Stimulated activated CD4-positive, alpha-beta T cell treated with anti-CD3 and anti-CD28 coated beads, Interleukin-15, amount 100 ng/mL, for 48 hours (primary cell): ENCODE results near the gene PGP.
A peak's percentile ranks its signal among the peaks of the same experiment; 100 is the strongest.
"Not testable (repeated sequence)": the region's sequence is repeated elsewhere in the genome, so short reads cannot be mapped to it uniquely, and the experiment has no call there.

Experiments
- DNase-seq, 2 donors: peaks; one replicate each; pipeline ENCODE4 v3.0.0-alpha.2; 2020; ENCODE audit warnings: low read depth in 2 of 2

The PGP gene

DNA sequence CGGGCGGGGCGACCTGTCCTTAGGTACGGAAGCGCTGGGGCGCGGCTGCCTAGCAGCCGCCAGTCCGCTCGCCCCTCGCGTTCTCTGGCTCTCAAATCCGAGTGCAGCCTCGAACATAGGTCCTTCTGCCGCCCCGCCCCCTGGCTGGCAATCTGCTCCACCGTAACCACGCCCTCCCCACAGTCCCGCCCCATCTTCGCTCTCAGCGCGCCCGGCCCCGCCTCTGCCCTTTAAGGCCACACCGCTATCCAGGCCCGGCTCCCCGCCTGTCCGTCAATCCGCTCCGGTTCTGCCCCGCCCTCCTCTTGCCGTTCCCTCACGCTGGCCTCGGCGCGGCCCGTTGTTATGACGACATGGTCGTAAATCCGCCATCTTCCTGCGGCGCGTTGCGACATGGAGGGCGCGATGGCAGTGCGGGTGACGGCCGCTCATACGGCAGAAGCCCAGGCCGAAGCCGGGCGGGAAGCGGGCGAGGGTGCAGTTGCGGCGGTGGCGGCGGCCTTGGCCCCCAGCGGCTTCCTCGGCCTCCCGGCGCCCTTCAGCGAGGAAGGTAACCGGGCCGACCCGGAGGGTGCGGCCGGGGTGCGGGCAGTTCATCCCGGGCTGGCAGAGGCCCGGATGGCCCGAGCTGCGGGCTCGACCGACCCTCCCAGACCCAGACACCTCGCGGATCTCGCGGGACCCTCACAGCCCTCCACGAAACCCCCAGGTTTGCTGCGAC lies 8.7 kb upstream of the PGP start, which contains the start of gene E4F1:
E4F1 (plus strand) TSS at position 371 of the 721 bp plus-strand sequence; CDS start at position 394, 23 bp downstream.
- peak; percentile 99 to 100 for DNase-seq

DNA sequence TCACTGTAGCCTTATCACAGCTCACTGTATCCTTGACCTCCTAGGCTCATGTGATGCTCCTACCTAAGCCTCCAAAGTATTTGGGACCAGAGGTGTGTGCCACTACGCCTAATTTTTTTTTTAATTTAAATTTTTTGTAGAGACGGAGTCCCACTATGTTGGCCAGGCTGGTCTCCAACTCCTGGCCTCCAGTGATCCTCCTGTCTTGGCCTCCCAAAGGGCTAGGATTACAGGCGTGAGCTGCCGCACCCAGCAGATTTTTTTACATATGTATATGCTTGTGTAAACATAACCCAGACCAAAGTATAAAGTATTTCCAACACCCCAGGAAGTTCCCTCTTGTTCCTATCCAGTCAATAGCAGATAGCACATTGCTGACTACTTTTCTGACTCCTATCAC lies 1.7 kb upstream of the PGP start:
- DNase-seq, result no peak

DNA sequence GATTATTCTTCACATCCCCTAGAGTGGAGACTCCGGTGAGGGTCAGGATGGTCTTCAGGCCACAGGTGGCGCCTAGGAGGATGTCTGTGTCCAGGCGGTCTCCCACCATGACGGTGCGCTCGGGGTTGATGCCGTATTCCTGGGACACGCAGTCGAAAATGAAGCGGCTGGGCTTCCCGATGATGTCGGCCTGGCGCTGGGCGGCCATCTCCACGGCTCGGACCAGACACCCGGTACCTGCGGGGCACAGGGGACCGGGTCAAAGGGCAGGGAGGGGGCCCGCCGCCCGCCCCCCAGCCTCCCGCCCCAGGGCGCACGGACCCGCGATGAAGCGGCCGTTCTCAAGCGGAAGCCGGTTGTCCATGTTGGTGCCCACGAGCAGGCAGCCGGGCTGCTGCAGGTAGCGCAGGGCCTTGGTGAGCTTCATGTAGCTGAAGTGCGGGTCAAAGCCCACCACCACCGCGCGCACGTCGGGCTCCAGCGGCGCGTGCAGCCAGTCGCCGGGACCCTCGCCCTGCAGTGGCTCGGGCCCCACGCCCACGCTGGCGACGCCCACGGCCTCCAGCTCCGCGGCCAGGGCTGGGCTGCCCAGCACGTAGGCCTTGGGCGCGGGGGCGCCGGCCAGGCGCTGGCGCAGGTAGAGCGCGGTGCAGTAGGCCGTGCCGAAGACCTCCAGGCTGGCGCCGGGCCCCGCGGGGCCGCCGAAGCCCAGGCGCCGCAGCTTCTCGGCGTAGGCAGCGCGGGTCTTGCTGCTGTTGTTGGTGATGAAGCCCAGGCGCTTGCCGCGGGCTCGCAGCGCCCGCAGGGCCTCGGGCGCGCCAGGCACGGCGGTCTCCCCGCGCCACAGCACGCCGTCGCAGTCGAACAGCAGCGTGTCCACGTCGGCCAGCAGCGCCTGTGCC lies 572 bp downstream of the PGP start:
- DNase-seq, result no peak

DNA sequence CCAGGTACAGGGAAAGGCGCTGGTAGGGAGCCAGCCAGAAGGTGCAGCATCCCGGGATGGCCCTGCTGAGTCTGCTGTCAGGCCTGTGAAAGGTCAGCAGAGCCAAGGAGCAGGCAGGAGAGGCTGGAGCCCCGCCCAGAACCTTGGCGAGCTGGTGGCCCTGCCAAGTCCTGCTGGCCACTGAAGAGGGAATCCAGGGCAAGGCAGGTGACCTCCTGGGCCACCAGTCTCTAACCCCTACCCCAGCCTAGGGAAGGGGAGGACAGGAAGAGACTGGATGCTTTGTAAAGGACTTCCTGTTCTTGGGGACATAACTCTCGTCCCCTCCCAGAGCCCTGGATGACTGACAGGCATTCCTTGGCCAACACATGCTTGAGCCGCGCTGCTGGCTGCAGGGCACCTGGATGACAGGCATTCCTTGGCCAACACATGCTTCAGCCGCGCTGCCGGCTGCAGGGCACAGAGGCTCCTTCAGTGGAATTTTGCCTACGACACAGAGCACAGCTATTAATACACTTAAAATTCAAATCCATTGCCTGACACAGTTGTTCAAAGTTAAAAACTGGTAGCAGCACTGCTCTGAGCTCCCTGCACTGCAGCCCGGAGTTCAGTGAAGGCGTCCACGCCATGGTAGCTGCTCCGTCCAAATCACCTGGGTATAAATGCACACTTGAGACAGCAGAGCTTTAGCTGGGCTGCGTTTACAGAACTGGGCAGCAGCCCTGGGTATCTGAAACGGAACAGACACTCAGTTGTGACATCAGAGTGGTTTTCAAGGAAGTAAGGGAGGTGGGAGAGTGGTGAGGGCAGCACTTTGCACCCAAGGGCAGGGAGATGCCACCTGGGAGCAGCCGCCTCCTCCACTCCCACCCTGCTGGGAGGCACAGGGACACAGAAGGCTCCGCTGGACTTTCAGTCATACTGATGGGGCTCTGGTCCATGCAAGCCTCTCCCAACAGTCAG lies 2.0 kb downstream of the PGP start:
- no peak for DNase-seq

DNA sequence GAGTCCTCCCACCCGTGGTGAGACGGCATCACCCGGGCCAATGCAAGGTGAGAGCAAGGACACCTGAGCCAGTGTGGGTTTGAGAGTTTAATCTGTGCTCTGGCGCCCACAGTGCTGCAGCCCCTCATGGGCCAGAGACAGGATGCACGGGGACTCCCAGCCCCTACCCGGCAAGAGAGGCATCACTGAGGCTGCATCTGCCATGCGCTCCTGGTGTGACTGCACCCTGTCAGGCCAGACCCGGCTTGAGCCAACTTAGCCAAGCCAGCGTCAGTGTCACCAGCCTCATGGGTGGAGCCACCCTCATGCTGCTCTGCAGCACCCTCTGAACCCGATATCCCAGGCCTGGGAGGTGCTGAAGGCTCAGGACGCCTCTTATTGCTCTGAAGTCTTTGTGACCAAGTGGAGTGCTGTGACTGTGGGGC lies 2.7 kb downstream of the PGP start:
- no peak for DNase-seq

DNA sequence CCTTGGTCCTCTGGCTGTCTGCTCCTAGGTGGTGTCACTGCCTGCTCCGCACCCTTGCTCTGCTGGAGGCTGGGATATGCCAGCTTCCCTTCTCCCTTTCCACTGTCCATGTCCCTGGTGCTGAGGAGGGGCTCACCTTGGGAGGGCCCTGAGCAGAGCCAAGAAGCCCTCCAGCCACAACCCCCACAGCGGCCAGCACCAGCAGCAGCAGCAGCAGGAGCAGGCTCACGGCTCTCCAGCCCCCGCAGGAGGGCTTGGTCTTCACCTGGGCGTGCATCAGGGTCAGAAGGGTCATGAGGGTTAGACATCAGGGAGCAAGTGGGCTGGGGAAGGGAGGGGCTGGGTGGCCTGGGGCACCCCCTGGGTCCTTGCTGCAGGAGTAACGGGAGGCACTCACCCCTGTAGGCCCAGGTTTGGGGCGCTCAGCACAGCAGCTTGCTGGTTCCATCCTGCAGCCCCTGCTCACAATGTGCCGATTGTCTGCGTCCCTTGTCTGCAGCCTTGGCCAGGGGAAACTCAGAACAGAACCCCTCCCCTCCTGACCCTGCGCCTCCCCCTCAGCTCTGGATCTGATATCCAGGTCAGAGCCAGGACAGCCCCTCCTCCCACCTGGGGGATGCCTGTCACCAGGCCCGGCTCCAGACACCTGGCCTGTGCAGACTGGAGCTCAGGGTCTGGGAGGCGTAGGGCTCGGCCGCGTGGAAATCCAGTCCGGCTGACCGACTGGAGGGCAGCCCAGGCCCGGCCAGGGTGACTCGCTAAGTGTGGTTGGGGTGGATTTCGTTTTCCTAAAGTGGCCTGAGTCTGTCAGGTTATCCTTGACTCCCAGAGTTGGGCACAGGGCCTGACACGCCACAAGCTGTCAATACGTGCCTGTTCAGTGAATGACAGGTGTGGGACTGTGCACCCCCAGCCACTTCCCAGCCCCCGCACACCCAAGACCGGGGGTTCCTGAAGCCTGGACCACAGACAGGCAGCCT lies 4.0 kb downstream of the PGP start, which contains the start of gene BRICD5:
BRICD5 (minus strand) TSS at position 478 of the 980 bp plus-strand sequence; CDS start at position 448, 30 bp downstream.
- DNase-seq, result no peak

DNA sequence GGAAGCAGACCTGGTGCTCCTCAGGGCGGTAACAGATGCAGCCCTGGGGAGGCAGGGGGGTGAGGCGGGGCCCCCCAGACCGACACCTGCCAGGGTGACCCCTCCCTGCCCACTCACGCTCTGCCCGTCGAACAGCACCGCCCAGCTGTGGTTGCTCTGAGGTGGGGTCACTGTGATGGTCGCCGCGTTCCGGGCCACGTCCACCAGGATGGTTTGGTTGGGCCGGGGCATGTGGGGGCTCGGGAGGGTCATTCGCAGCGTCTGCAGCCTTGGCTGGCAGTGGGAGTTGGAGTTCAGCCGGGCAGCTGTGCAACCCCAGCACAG lies 4.7 kb downstream of the PGP start:
- DNase-seq, result no peak

DNA sequence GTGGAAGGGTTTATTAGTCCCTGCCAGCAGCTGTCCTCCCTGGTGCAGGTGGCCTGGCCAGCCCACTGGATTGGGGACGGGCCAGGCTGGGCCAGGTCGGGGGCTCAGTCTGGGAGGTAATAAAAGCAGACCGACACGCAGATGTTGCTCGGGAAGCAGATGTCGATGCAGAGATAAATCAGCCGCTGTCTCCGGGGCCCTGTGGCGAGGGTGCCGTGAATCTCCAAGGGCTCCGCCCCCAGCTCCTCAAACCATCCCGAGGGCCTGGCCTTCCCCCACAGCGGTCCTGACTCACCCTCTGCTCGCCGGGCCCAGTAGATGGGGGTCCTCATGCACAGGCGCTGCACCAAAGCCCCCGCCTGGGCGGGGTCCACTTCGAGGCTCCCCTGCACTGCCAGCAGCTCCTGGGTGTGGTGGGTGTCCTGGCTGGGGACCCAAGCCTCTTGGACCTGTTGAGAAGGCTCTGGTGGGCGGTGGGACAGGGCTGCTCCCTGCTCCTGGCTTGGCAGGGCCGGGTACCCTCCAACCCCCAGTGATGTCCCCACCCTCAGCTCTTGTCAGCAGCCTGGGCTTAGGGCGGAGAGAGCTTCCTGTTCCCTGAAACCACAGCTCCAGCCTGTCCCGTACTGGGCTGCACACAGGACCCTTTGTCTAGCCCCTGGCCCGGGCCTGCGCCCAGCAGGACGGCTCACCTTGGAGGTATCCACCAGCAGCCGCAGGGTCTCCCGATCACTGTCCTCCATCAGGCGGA lies 5.2 kb downstream of the PGP start:
- DNase-seq, result no peak

DNA sequence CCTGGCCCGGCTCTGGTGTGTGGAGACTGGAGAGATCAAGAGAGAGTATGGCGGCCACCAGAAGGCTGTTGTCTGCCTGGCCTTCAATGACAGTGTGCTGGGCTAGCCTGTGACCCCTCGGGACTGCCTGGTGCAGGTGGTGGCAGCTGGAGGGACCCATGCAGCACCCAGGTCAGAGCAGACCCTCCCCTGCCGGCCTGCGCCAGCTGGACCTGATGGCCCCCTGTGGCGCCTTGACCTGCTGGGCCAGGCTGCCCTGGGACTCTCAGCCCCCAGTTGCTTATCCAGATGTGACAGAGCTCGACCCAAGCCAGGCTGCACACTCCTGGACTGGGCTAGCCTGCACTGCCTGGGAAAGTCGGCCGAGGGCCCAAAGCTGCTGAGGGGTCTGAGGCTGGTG lies 5.9 kb downstream of the PGP start:
- no peak for DNase-seq

DNA sequence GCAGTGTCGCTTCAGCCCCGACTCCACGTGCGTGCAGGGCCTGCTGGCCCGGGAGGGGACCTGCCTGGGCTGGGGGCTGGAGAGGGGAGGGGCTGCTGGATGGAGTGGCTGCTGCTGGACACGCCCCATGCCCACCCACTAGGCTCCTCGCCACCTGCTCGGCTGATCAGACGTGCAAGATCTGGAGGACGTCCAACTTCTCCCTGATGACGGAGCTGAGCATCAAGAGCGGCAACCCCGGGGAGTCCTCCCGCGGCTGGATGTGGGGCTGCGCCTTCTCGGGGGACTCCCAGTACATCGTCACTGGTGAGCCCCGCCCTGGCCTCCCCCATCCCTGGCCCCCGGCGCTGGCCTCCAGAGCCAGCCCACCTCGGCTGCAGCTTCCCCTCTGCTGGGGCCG lies 6.3 kb downstream of the PGP start:
- no peak for DNase-seq

DNA sequence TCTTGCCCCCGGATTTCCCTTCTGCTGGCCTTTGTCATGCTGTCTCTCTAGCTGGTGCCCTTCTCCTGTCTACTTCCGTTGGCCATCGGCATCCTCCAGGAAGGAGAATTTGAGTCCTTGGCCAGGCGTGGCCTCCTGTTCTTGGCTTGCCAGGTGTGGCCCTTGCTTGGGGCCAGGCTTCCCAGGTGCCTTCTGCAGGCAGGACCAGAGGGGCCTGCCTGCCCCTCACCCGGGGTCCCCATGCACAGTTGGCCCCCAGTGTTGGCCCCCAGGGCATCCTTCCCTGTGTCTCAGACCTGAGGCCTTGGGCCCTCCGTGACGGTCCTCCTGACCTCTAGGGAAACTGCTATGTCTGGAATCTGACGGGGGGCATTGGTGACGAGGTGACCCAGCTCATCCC lies 6.8 kb downstream of the PGP start:
- DNase-seq, result no peak

DNA sequence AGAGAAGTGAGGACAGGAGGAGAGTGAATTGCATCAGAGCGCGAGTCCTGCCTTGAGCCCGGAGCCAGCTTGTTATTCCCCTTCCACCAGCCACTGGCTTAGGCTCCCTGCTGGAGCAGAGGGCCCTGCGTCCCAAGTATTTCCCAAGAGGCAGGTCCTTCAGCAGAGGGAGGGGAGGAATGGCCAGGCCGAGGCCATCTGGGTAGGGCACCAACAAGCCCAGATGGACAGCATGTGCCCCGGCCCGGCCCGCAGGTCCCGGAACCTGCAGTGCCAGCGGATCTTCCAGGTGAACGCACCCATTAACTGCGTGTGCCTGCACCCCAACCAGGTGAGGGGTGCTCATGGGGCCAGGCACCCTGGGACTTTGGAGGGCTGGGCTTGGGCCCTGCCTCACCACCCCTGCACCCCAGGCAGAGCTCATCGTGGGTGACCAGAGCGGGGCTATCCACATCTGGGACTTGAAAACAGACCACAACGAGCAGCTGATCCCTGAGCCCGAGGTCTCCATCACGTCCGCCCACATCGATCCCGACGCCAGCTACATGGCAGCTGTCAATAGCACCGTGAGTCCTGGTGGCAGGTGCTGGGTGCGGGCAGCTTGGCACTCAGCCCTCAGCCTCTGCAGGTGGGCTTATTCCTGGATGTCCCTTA lies 7.7 kb downstream of the PGP start:
- DNase-seq, result no peak

DNA sequence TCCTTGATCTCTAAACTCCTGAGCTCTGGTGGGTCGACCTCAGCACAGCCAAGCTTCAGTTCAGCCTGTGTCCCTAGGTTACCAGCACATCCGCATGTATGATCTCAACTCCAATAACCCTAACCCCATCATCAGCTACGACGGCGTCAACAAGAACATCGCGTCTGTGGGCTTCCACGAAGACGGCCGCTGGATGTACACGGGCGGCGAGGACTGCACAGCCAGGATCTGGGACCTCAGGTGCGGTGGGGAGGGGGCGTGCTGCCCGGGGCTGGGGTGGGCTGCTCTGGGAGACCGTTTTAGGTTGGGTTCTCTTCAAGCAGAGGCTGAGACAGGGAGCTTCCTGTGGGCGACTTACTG lies 8.2 kb downstream of the PGP start:
- no peak for DNase-seq

DNA sequence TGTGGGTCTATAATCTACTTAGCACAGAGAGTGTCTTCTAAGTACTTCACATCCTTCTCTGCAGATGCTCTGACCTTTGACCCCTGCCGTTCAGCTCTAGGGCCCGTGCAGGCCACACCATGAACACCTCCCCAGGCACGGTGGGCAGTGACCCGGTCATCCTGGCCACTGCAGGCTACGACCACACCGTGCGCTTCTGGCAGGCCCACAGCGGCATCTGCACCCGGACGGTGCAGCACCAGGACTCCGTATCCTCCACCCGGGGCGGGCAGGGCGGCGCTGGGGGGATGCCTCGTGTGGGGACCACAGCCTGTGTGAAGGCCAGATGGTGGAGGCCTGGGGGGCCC lies 8.7 kb downstream of the PGP start:
- no peak for DNase-seq

DNA sequence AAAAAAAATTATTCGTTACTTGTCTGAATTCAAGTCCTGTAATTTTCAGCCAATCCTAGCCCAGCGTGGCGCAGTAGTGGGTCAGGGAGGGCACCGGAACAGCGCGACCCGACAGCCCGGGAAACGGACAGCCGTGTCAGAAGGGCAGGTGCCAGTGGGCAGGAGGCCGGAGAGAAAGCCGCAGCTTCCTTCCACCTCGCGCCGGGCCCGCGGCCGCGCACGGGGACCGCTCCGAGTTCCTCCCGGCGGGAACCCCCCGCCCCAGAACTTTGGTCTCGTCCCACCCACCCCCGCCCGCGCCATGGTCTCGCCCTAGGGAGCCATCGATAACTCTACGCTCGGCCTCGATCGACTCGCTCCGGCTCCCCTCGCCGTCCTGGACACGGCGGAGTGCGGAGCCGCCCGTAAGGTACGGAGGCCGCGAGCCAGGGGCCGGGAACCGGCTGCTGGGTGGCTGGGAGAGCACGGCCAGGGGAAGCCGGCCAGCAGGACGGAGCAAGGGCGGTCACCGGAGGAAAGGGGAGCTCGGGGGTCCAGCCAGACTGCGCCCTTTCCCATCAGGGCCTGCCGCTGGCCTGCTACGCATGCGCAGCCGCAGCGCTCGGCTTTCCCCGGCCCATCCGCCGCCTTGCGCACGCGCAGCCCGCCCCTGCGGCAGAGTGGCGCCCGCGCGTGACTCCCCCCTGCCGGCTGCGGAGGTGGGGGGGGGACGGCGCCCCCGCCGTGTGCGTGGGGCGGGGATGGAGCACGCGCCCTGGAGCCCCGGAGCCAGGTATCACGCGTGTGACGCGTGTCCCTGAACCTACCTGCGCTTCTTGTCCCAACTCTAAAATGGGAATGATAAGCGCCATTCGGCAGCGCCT lies 9.3 kb downstream of the PGP start, which contains the start of gene MLST8:
MLST8 (plus strand) TSS at position 351 of the 863 bp plus-strand sequence. CDS start 632 bp downstream, outside the sequence.
- peak; percentile 76 to 82 for DNase-seq

DNA sequence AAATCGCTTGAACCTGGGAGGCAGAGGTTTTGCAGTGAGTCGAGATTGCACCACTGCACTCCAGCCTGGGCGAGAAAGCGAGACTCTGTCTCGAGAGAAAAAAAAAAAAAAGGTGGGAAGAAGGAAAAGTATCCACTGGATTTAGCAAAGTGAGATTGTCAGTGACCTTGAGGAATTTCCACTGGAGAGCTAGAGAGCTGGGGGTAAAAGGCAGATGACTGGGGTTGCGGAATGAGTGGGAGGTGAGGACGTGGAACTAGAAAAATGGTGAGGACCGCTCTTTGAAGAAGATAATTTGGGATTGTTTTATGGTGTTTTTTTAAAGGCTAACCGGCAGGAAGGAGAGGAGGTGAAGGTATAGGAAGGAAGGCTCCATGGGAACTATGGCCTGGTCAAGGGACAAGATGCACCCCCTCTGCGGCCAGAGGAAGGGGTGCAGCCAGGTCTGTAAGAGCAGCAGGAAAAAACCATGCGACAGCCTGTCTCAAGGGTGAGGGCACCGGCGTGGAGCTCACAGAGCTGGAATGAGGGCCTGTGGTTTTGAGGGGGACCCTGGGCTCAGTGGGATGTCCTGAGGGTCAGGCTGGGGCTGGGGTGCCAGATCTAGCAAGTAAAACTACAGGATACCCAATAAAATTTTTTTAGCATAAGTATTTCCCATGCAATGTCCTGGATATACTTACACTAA lies 10.1 kb downstream of the PGP start:
- DNase-seq, result no peak

DNA sequence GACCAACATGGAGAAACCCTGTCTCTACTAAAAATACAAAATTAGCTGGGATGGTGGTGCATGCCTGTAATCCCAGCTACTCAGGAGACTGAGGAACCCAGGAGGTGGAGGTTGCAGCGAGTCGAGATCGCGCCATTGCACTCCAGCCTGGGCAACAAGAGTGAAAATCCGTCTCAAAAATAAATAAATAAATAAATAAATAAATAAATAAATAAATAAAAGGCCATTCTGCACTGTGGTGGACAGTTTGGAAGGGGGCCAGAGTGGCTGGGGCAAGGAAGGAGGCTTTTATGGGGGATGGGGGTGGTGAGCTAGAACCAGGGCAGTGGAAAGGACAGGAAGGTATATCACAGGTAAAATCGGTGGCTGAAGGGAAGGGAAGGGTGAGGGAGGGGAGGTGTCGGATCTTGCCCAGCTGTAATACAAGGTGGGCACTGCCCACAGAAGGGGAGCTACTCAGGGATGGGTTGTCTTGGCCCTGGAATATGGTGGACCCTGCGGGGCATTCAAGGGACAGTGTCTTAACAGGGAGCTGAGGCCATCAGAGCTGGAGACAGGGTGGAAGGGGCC lies 11.4 kb downstream of the PGP start:
- not testable (repeated sequence) for DNase-seq
